ENCODE measurements around the gene CD40.

GRCh38 chr20:46159101-46159897 lies 41.2 kb downstream of the CD40 start:
- TF ChIP-seq, protein P1, sequence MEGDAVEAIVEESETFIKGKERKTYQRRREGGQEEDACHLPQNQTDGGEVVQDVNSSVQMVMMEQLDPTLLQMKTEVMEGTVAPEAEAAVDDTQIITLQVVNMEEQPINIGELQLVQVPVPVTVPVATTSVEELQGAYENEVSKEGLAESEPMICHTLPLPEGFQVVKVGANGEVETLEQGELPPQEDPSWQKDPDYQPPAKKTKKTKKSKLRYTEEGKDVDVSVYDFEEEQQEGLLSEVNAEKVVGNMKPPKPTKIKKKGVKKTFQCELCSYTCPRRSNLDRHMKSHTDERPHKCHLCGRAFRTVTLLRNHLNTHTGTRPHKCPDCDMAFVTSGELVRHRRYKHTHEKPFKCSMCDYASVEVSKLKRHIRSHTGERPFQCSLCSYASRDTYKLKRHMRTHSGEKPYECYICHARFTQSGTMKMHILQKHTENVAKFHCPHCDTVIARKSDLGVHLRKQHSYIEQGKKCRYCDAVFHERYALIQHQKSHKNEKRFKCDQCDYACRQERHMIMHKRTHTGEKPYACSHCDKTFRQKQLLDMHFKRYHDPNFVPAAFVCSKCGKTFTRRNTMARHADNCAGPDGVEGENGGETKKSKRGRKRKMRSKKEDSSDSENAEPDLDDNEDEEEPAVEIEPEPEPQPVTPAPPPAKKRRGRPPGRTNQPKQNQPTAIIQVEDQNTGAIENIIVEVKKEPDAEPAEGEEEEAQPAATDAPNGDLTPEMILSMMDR (conservative IDR thresholded peaks at IDR 0.05 in 1 of 2, IDR thresholded peaks at IDR 0.05 in 1 of 2; ENCODE audit: low read depth in 1 of 2, low read length in 2 of 2): no peak
- TF ChIP-seq EZH2 (IDR thresholded peaks at IDR 0.05; ENCODE audit: low read length, missing control alignments): no peak
